ENCODE results near the gene KISS1.

GRCh38 chr1:204147406-204148383, 48.6 kb downstream of the KISS1 start:
- TF ChIP-seq CTCF (IDR thresholded peaks at IDR 0.05), result no peak
- no peak for TF ChIP-seq POLR2A (IDR thresholded peaks at IDR 0.05)

Data from right lobe of liver (tissue), 4 donors.